GM21423 (cell line): ENCODE measurements around the gene CHRNA5.

Source experiments
- ATAC-seq: cut with Tn5 transposase; IDR thresholded peaks from one replicate; pipeline ENCODE4 v1.9.1; 2021; ENCODE audit warnings: mild to moderate bottlenecking, moderate library complexity; ENCODE audit not compliant: unreplicated experiment

CHRNA5 gene

GRCh38 chr15:78619022-78619950 is 54.0 kb downstream of the CHRNA5 start:
- ATAC-seq = no peak

- ATAC-seq = no peak
These were observed 54.8 kb downstream of the CHRNA5 start for GRCh38 chr15:78620021-78620526.

- ATAC-seq = no peak
These were observed 55.5 kb downstream of the CHRNA5 start, which contains the start of gene CHRNA3 for GRCh38 chr15:78620527-78621421. CHRNA3 (minus strand) TSS chr15:78620996; CDS start chr15:78620794, 202 bp downstream.

- no peak for ATAC-seq
These were observed 56.6 kb downstream of the CHRNA5 start for GRCh38 chr15:78621810-78622402.

- ATAC-seq = no peak
These were observed 58.6 kb downstream of the CHRNA5 start for GRCh38 chr15:78623786-78624497.

- ATAC-seq = no peak
These were observed 59.6 kb downstream of the CHRNA5 start for GRCh38 chr15:78624651-78625590.

GRCh38 chr15:78625606-78626280 is 60.4 kb downstream of the CHRNA5 start:
- ATAC-seq = no peak

GRCh38 chr15:78626381-78626995 is 61.2 kb downstream of the CHRNA5 start:
- no peak for ATAC-seq

- no peak for ATAC-seq
These were observed 62.0 kb downstream of the CHRNA5 start for GRCh38 chr15:78627348-78627747.

- no peak for ATAC-seq
These were observed 62.9 kb downstream of the CHRNA5 start for GRCh38 chr15:78628227-78628626.

GRCh38 chr15:78629031-78629715 is 63.9 kb downstream of the CHRNA5 start:
- no peak for ATAC-seq

GRCh38 chr15:78629716-78630065 is 64.4 kb downstream of the CHRNA5 start:
- ATAC-seq = no peak

- no peak for ATAC-seq
These were observed 65.7 kb downstream of the CHRNA5 start for GRCh38 chr15:78630886-78631633.

GRCh38 chr15:78633348-78633747 is 68.0 kb downstream of the CHRNA5 start:
- no peak for ATAC-seq

GRCh38 chr15:78634210-78635145 is 69.2 kb downstream of the CHRNA5 start:
- no peak for ATAC-seq

GRCh38 chr15:78635346-78635745 is 70.0 kb downstream of the CHRNA5 start:
- no peak for ATAC-seq
